SK-N-MC (cell line): Measurements from ENCODE around the gene CIAO2B.

Experiments used
- EZH2 ChIP-seq: fragments of 200-600 bp; sonication (generic); IDR thresholded peaks from one replicate; pipeline ENCODE4 v1.6.1; 2017; ENCODE audit warnings: antibody characterized with exemption
- POLR2AphosphoS5 ChIP-seq: IDR thresholded peaks from 2 replicates; pipeline ENCODE4 v1.6.1; 2012; ENCODE audit warnings: mild to moderate bottlenecking, low read depth, low read length, borderline replicate concordance

GRCh38 chr16:66900721-66901441 is 33.3 kb downstream of the CIAO2B start:
- TF ChIP-seq POLR2AphosphoS5 (no peak), EZH2 (no peak)
